Chondrocyte (in vitro differentiated cells): ENCODE measurements around the gene ARFGEF2. TPM values are rescaled to one million over a fixed set of nuclear protein-coding genes. Genes with fewer than 3 reads are reported as not detected.

Experiments
- DNase-seq: peaks from one replicate; pipeline ENCODE4 v3.0.0; 2021; ENCODE audit warnings: mixed read lengths, low spot score
- H3K27ac Mint-ChIP-seq: one replicate; pipeline ENCODE4 v1.8.0; 2021; ENCODE audit warnings: mild to moderate bottlenecking, moderate library complexity, mixed read lengths; ENCODE audit not compliant: unreplicated experiment
- H3K27me3 Mint-ChIP-seq: 2 replicates; pipeline ENCODE4 v1.8.0; 2021; ENCODE audit warnings: low read depth, mixed read lengths
- H3K36me3 Mint-ChIP-seq: 2 replicates; pipeline ENCODE4 v1.8.0; 2021; ENCODE audit warnings: low read depth, mixed read lengths
- H3K4me1 Mint-ChIP-seq: 2 replicates; pipeline ENCODE4 v1.8.0; 2021; ENCODE audit warnings: low read depth, mild to moderate bottlenecking, mixed read lengths
- H3K4me3 Mint-ChIP-seq: one replicate; pipeline ENCODE4 v1.8.0; 2021; ENCODE audit warnings: mild to moderate bottlenecking, moderate library complexity, mixed read lengths; ENCODE audit not compliant: unreplicated experiment
- H3K9me3 Mint-ChIP-seq: 2 replicates; pipeline ENCODE4 v1.8.0; 2021; ENCODE audit warnings: low read depth, mixed read lengths
- total RNA-seq: library from RNA; stranded (reverse); gene quantifications from 3 replicates; pipeline ENCODE4 v1.2.1, GENCODE V29; 2021
- TF ChIP-seq, protein P1 (sequence below): fragments of 200-600 bp; sonication (generic); IDR thresholded peaks from 2 replicates; pipeline ENCODE4 v1.5.0; 2021; ENCODE audit warnings: antibody characterized with exemption, mild to moderate bottlenecking, moderate library complexity

Gene ARFGEF2
- total RNA-seq, 1 donor from 2014 or later, result 31.8 TPM

DNA sequence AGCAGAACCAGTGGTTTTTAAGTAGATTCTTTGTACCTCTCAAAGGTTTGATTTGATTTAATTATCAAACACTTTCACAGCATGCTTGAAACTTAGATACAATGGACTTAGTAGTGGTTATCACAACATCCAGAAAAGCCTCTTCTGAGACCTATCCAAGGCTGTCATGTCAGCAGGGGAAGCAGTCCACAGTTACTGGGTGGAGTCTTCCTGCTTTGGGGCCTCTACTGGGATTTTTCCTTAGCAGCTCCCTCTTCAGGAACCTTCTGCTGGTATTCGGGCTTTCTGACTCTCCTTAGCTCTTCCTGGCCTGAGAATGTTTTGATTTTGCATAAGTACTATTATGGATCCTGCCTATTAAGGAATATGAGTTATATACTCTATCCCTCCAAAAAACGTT is 36.0 kb downstream of the ARFGEF2 start:
- H3K4me1 Mint-ChIP-seq, result peaks cover 11% of the 10 kb centered on the region
- H3K36me3 Mint-ChIP-seq, result peaks cover 32% of the 10 kb centered on the region
- H3K4me3 Mint-ChIP-seq, result no peak overlapping the region
- no peaks in the 10 kb centered on the region for H3K9me3 Mint-ChIP-seq
- no peaks in the 10 kb centered on the region for H3K27me3 Mint-ChIP-seq
- TF ChIP-seq, protein P1, sequence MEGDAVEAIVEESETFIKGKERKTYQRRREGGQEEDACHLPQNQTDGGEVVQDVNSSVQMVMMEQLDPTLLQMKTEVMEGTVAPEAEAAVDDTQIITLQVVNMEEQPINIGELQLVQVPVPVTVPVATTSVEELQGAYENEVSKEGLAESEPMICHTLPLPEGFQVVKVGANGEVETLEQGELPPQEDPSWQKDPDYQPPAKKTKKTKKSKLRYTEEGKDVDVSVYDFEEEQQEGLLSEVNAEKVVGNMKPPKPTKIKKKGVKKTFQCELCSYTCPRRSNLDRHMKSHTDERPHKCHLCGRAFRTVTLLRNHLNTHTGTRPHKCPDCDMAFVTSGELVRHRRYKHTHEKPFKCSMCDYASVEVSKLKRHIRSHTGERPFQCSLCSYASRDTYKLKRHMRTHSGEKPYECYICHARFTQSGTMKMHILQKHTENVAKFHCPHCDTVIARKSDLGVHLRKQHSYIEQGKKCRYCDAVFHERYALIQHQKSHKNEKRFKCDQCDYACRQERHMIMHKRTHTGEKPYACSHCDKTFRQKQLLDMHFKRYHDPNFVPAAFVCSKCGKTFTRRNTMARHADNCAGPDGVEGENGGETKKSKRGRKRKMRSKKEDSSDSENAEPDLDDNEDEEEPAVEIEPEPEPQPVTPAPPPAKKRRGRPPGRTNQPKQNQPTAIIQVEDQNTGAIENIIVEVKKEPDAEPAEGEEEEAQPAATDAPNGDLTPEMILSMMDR, result peak; percentile 29
- H3K27ac Mint-ChIP-seq, result peak overlapping the region; percentile 71
- no peak for DNase-seq

DNA sequence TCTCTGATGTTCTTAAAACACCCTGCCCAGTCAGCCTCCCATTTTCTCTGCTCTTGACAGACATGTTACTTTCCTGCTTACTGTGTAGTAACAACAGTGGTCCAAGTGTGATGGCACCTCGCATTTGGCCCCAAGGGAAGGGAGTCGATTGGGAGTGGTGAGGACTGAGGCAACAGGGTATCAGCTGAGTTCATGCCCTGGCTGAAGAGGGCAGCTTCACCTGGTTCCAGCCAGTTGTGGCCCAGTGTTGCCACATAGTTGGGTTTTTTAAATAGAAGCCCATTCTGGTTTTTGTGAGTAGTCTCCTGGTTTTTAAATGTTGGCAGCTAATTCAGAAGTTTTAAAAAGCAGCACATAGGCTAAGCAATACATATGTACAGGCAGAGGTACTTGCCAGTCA is 37.2 kb downstream of the ARFGEF2 start:
- peaks cover 29% of the 10 kb centered on the region for H3K36me3 Mint-ChIP-seq
- H3K27ac Mint-ChIP-seq, result no peak overlapping the region
- TF ChIP-seq, protein P1, result no peak
- H3K4me3 Mint-ChIP-seq, result no peak overlapping the region
- H3K27me3 Mint-ChIP-seq, result no peaks in the 10 kb centered on the region
- no peak for DNase-seq
- no peaks in the 10 kb centered on the region for H3K9me3 Mint-ChIP-seq
- H3K4me1 Mint-ChIP-seq, result peaks cover 11% of the 10 kb centered on the region

DNA sequence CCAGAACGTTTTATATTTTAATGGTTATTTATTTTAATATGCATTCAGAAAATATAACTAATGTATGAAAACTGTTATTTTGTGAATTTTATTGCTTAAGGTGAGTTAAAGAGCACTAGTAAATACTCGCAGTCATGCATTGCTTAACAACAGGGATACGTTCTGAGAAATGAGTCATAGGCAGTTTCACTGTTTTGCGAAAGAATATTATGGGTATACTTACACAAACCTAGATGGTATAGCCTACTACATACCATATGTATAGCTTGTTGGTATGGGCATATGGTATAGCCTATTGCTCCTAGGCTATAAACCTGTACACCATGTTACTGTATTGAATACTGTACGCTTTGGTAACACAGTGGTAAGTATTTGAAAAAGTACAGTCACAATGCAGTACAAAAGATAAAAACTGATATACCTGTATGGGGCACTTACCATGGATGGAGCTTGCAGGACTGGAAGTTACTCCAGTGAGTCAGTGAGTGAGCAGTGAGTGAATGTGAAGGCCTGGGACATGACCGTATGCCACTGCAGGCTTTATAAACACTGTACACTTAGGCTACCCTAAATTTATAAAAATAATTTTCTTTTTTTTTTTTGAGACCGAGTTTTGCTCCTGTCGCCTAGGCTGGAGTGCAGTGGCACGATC is 38.5 kb downstream of the ARFGEF2 start:
- H3K27me3 Mint-ChIP-seq, result no peaks in the 10 kb centered on the region
- DNase-seq, result no peak
- H3K36me3 Mint-ChIP-seq, result peaks cover 22% of the 10 kb centered on the region
- H3K27ac Mint-ChIP-seq, result no peak overlapping the region
- no peaks in the 10 kb centered on the region for H3K9me3 Mint-ChIP-seq
- peaks cover 15% of the 10 kb centered on the region for H3K4me1 Mint-ChIP-seq
- no peak overlapping the region for H3K4me3 Mint-ChIP-seq
- TF ChIP-seq, protein P1, result no peak

DNA sequence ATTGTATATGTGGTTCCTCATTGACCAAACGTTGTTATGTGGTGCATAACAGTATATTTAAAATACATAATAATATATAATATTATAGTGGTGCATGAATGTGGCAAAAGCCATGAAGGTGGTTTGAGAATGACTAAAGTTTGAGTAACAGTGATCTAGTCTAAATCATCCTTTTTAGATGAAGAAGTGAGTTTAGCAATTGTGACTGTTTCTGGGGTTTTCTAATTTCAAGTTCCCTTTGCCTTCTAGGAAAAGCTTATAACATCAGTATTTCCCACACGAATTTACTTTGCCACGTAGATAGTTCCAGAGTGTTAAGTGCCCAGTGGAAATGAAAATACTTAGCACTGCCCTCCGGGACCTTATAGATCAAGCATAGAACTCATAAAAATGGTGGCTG is 40.9 kb downstream of the ARFGEF2 start:
- DNase-seq, result no peak
- Mint-ChIP-seq H3K27me3 (no peaks in the 10 kb centered on the region), H3K4me3 (no peak overlapping the region), H3K4me1 (peaks cover 22% of the 10 kb centered on the region), H3K9me3 (no peaks in the 10 kb centered on the region), H3K36me3 (peaks cover 10% of the 10 kb centered on the region), H3K27ac (no peak overlapping the region)
- TF ChIP-seq, protein P1, result no peak

DNA sequence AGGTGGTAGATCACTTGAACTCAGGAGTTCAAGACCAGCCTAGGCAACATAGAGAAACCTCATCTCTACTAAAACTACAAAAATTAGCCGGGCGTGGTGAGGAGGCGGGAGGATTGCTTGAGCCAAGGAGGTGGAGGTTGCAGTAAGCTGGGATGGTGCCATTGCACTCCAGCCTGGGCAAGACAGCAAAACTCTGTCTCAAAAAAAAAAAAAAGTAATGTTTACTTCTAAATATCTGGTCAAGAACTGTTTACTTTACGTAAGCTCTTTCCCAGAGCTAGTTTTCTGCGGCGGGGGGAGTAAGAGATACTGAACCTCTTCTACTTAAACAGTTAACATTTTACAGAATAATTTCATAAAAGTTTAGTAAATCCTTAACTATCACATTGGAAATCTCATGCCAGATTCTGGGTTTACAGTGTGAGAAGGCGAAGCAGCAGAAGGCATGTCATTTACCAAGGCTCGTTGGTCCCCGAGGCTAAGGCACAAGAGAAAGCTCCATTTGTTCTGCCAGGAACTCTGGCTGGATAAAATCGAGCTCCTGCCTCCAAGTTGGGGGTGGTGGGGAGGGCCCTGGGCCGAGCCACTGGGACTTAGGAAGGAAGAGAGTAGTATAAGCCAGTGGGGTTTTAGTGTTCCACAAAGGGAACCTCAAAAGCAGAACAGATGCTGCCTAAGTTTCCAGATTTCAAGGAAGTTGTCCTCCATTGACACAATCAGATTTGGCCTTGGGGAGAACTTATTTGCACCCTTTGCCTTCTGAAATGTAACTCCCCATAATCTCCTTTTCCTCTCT is 41.7 kb downstream of the ARFGEF2 start:
- DNase-seq, result no peak
- TF ChIP-seq, protein P1, result no peak
- peaks cover 17% of the 10 kb centered on the region for H3K4me1 Mint-ChIP-seq
- H3K9me3 Mint-ChIP-seq, result no peaks in the 10 kb centered on the region
- no peak overlapping the region for H3K4me3 Mint-ChIP-seq
- no peaks in the 10 kb centered on the region for H3K27me3 Mint-ChIP-seq
- peaks cover 12% of the 10 kb centered on the region for H3K36me3 Mint-ChIP-seq
- H3K27ac Mint-ChIP-seq, result peak overlapping the region; percentile 38
